GM21447 (cell line): ENCODE measurements around the gene TMPRSS11E.
"Not testable (repeated sequence)": the region's sequence is repeated elsewhere in the genome, so short reads cannot be mapped to it uniquely, and the experiment has no call there.

Source experiments
- ATAC-seq: cut with Tn5 transposase; IDR thresholded peaks from one replicate; pipeline ENCODE4 v1.9.1; 2021; ENCODE audit not compliant: unreplicated experiment

Gene TMPRSS11E

DNA sequence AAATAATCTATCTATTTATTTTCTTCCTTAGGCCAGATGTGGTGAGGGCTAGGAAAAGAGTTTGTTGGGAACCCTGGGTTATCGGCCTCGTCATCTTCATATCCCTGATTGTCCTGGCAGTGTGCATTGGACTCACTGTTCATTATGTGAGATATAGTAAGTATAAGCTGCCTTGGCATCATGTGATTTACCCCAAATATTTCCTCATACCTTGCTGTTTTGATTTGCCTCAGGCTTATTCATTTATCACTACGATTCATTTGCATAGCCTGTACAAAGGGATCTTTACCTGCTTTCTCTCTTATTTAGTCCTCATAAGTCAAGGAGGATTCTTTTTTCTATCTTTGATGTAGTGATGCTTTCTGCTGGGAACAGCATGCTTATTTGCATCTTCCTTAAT, 14.5 kb downstream of the TMPRSS11E start:
- no peak for ATAC-seq

DNA sequence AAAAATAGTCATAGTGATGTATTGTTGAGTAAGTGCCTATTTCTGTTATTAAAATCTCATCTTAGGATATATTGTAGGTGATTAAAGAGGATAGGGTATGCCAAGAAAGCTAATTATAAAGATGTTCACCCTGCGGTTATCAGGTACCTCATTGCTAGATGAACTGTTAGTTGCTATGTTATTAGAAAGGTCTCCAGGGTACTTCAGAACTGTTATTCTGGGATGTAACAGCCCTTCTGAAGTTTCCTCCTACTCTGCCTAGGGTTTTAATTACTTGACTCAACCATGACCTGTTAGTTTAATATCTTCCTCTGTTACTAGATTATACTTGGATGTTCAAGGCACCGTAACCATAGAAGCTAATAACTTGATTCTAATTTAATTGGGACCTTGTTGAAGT, 15.4 kb downstream of the TMPRSS11E start:
- no peak for ATAC-seq

DNA sequence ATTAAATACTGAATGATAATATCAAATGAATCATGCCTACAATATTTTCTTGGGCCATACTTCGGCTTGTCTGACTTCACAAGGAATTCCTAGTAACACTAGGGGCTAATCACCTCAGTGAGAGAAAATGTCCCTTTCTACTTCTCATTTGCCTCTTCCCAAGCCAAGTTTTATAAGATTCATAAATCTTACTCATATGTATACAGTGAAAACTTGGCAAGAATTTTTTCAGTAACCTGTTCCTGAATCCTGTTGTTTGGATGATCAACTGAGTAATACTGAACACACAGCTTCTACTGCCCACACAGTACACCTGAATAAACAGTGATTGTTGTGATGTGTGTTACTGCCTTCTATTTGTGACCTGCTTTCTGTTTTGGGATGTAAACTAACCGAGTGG, 16.5 kb downstream of the TMPRSS11E start:
- ATAC-seq = no peak

DNA sequence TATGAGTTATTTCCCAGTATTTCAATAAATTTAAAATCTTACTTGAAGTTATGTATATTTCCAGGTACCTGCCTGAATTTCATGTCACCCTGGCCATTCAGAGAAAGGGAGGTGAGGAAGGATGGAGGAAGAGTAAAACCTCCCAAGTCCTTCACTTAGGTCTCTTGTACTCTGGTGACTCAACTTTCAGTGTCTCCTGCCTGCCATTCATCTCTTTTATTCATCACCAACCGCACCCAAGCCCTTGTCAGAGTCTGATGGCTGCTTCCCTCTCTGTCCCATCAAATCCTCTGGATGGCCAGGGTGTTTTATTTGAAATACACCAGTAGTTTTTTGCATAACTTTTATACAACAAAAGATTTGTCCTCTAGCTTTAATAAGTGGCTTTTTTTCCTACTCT, 17.8 kb downstream of the TMPRSS11E start:
- no peak for ATAC-seq

DNA sequence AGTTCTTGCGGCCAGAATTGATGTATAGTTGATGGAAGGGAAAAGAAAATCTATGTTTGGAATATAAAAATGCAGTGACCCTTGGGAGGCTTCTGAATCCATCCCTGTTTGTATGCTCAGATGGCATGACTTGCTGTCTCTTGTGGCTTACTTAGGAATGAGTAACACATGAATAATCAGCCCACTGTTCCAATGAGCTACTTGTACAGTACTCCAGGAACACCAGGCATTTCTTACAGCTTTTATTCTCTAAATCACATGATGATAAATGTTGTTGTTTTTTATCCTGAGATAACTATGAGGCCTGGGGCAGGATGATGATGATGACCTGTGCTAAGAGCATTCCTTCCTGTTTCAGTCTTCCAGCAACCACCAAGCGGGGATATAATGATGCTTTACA, 18.9 kb downstream of the TMPRSS11E start:
- no peak for ATAC-seq

DNA sequence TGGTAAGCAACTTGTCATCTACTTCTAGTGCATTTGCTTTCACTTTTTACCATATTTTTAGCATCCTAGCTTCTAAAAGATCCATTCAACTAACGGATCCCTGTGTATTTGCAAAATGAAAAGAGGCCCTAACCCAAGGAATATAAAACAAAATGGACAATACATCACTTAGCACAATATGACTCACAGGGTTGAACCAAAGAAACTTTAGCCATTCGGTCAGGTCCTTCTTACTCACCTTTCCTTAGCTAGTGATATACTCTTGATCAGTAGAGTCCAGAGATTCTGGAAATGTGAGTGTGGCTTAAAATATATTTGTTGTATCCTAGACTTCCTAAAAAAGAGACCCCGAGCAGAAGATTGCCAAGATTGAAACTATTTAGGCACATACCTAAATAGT, 19.5 kb downstream of the TMPRSS11E start:
- ATAC-seq = no peak

DNA sequence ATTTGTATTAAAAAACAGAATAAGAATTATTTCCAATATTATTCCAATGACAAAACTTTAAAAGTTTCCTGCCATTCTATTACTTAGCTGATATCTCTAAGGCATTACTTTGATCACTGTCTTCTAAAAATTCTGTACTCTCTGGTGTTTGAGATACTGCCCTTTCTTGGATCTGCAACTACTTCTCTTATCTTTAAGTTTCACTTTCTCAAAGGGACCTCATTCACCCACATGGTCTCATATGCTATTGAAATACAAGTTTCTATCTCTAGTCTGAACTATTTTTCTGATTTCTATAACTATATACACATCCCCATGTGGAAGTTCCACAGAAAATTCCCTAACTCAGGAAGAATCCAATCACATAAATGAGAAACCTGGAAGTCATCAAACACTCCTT, 22.2 kb downstream of the TMPRSS11E start:
- peak; percentile 67 for ATAC-seq

DNA sequence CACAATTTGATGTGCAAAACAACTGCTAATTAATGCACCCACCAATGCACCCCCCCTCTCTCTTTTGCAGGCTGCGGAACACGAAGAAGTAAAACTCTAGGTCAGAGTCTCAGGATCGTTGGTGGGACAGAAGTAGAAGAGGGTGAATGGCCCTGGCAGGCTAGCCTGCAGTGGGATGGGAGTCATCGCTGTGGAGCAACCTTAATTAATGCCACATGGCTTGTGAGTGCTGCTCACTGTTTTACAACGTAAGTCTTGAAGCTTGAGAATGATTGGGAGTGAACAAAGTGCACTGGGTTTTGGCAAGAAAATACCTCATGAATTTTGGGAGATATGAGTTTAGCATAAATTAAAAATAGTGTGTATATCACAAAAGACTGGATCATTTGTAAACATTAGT, 28.9 kb downstream of the TMPRSS11E start:
- ATAC-seq = no peak

DNA sequence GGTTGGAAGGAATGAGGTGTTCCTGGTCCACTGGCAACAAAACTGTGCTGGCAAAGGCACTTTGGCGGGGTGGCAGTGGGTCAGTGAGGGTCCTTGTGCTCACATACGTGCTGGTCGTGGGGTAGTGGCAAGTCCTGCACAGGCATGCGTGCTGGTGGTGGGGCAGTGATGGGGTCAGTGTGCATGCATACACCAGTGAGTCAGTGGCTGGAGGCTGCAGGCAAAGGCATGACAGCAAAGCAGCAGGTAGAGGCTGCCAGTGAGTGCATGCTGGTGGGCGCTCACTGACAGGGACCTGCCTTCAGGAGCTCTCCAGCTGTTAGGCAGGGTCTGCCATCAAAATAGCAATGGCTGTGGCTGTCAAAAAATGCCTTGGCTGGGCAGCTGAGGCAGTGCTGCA, 42.1 kb downstream of the TMPRSS11E start:
- no peak for ATAC-seq

DNA sequence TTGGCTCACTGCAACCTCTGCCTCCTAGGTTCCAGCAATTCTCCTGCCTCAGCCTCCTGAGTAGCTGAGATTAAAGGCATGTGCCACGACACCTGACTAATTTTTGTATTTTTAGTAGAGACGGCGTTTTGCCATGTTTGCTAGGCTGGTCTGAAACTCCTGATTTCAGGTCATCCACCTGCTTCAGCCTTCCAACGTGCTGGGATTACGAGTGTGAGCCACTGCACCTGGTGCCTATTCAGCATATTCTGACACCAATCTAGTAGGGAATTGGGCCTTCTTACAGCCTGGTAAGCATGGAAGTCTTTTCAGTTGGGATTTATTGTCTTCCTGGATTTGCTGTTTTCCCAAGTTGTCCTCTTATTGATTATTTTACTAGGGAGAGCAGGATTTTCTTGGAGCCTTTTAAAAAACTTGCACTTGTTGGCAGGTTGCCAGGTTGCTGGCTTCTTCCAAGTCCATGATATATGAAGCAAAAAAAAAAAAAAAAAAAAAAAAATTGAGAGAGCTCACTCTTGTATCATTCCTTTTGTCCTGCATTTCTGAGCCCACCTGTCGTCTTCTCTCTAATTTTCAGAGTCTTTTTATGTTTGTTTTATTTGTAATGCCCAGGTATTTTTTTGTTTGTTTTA, 43.7 kb downstream of the TMPRSS11E start:
- no peak for ATAC-seq

DNA sequence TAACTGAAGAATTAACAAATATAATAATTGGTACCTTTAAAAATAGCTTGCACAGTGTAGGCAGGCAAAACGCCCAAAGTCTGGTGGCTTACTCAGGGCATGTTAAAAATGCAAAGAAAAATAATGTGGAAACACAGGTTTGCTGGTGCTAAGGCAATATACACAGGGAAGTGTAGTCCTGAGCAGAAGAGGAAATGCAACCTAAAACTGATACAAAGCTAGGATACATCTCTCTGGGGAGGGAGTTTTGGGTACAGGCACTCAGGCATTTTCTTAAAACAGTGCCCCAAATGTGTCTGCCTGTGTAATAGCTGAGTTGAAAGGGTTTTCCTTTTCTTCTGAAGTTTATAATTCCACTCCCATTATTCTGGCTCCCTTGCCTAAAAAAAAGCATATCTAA, 47.4 kb downstream of the TMPRSS11E start:
- ATAC-seq = no peak

DNA sequence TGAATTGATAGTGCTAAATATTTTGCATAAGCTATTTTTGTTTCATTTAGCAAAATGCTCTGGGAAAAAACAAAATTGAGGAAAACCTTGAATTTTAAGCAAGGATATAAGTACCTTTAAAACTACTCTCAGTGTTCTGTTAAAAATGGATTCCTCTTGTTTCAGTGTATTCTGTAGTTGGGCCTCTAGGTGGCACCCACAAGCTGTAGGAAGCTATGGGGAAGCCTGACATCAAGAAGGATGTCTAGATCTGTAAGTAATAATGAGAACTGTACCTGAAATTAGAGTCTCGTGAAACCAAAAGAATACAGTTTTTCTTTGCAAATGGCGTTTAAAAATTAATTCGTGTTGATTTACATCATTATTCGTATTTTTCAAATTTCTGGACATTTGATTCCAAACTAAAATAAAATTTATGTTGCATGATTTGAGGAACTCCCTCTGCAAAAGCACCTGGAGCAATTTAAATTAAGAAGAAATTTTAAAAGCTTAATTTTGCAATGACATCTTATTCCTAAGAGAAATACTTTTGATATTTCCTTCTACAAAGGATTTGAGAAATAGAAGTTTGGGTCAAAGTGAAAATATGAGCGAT, 51.2 kb downstream of the TMPRSS11E start:
- peak; percentile 89 for ATAC-seq

DNA sequence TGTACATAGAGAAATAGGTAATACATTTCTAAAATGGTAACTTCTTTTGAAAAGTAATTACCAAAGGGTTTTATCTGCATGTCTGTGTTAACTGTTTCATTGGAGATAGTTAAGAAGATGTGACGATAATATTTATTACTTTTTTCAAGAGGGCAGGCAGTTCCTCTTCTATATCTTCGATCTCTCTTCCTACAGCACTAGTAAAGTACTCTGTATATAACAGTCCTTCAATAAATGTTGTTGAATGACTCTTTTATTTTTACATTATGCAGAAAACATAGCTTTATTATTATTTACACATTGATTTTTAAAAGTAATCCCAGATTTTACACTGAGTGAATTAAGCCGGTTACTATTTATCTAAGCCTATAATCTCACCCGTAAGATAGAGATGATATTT, 51.8 kb downstream of the TMPRSS11E start:
- ATAC-seq = no peak

DNA sequence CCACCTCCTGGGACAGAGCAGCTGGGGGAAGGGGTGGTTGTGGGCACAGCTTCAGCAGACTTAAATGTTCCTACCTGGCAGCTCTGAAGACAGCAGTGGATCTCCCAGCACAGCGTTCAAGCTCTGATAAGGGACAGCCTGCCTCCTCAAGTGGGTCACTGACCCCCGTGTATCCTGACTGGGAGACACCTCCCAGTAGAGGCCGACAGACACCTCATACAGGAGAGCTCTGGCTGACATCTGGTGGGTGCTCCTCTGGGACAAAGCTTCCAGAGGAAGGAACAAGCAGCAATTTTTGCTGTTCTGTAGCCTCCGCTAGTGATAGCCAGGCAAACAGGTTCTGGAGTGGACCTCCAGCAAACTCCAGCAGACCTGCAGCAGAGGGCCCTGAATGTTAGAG, 56.2 kb downstream of the TMPRSS11E start:
- not testable (repeated sequence) for ATAC-seq

DNA sequence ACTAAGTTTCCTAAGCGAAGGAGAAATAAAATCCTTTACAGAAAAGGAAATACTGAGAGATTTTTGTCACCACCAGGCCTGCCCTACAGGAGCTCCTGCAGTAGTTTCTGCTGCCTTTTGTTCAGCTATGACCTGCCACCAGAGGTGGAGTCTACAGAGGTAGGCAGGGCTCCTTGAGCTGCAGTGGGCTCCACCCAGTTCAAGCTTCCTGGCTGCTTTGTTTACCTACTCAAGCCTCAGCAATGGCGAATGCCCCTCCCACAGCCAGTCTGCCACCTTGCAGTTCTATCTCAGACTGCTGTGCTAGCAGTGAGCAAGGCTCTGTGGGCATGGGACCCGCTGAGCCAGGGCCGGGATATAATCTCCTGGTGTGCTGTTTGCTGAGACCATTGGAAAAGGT, 57.6 kb downstream of the TMPRSS11E start:
- not testable (repeated sequence) for ATAC-seq

DNA sequence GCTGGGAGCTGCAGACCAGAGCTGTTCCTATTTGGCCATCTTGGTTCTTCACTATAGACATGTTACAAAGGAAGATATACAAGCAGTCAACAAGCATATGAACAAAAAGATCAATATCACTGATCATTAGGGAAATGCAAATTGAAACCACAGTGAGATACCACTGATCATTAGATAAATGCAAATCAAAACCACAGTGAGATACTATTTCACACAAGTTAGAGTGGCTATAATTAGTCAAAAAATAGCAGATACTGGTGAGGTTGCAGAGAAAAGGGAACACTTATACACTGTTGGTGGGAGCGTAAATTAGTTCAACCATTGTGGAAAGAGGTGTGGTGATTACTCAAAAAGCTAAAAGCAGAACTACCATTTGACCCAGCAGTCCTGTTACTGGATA, 58.2 kb downstream of the TMPRSS11E start:
- not testable (repeated sequence) for ATAC-seq

DNA sequence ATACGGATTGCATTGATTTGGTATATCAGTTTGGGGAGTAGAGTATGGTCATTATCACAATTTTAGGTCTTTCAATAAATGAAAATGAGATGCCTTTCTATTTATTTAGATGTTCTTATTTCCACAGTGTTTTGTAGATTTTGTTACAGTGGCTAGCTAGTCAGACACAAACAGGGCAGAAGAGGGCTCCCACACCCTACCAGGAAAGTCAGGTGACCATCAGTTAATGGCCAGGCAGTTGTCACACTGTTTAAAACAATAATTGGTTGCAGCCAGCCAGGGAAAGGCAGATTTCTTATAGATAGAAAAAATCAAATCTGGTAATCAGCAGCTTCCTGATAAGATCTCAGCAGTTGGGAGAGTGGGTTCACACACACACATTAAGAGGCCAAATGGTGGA, 71.6 kb downstream of the TMPRSS11E start:
- ATAC-seq = no peak

DNA sequence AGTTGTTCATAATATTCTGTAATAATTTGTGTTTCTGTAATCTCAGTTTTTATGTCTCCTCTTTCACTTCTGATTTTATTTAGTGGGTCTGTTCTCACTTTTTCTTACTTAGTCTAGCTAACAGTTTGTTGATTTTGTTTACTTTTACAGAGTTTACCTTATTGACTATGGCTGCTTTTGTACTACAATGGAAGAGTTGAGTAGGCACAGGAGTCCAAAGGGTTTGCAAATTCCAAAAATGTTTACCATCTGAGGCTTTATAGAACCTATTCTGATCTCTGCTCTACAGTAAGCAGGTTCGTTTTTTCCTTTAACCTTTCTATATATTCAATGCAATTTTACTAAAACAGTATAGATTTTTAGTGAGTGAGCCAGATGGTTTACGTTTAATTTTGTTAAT, 73.7 kb downstream of the TMPRSS11E start:
- ATAC-seq = no peak

DNA sequence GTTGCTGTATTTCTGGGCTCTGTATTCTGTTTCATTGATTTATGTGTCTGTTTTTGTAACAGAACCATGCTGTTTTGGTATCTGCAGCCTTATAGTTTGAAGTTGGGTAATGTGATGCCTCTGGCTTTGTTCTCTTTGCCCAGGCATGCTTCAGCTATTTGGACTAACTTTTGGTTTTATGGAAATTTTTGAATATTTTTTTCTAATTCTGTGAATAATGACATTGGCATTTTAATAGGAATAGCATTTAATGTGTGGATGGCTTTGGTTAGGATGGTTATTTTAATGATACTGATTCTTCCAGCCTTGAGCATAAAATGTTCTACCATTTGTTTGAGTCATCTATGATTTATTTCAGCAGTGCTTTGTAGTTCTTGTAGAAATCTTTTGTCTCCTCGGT, 75.0 kb downstream of the TMPRSS11E start:
- not testable (repeated sequence) for ATAC-seq

DNA sequence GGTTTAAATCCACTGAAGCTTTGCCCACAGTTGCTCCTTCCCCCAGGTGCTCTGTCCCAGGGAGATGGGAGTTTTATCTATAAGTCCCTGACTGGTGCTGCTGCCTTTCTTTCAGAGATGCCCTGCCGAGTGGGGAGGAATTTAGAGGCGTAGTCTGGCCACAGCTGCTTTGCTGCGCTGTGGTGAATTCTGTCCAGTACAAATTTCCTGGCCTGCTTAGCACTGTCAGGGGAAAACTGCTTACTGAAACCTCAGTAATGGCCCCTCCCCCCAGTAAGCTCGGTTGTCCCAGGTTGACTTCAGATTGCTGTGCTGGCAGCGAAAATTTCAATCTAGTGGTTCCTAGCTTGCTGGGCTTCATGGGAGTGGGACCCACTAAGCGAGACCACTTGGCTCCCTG, 88.7 kb downstream of the TMPRSS11E start:
- no peak for ATAC-seq

DNA sequence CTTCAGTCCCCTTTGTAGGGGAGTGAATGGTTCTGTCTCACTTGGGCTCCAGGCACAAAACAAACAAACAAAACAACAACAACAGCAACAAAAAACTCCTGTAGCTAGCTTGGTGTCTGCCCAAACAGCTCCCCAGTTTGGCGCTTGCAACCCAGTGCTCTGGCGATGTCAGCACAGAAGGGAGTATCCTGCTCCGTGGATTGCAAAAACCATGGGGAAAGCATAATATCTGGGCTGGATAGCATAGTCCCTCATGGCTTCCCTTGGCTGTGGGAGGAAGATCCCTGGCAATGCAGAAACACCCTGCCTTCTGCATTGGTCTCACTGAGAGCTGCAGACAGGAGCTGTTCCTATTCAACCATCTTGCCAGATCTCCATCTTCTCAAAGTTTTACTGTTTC, 89.1 kb downstream of the TMPRSS11E start:
- ATAC-seq = no peak

DNA sequence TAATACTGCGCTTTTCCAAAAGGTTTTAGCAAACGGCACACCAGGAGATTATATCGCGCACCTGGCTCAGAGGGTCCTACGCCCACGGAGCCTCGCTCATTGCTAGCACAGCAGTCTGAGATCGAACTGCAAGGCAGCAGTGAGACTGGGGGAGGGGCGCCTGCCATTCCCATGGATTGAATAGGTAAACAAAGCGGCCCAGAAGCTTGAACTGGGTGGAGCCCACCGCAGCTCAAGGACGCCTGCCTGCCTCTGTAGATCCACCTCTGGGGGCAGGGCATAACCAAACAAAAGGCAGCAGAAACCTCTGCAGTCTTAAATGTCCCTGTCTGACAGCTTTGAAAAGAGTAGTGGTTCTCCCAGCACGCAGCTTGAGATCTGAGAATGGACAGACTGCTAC, 95.5 kb downstream of the TMPRSS11E start:
- not testable (repeated sequence) for ATAC-seq
